ENCODE measurements around the gene TNFRSF11A. TPM values are rescaled to one million over a fixed set of nuclear protein-coding genes. Genes with fewer than 3 reads are reported as not detected.

TNFRSF11A gene
- total and polyA plus RNA-seq, 12 donors: 0.29 to 2.7 (median 0.78) TPM

GRCh38 chr18:62318228-62319180, 6.6 kb upstream of the TNFRSF11A start:
- TF ChIP-seq, protein P1, sequence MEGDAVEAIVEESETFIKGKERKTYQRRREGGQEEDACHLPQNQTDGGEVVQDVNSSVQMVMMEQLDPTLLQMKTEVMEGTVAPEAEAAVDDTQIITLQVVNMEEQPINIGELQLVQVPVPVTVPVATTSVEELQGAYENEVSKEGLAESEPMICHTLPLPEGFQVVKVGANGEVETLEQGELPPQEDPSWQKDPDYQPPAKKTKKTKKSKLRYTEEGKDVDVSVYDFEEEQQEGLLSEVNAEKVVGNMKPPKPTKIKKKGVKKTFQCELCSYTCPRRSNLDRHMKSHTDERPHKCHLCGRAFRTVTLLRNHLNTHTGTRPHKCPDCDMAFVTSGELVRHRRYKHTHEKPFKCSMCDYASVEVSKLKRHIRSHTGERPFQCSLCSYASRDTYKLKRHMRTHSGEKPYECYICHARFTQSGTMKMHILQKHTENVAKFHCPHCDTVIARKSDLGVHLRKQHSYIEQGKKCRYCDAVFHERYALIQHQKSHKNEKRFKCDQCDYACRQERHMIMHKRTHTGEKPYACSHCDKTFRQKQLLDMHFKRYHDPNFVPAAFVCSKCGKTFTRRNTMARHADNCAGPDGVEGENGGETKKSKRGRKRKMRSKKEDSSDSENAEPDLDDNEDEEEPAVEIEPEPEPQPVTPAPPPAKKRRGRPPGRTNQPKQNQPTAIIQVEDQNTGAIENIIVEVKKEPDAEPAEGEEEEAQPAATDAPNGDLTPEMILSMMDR (IDR thresholded peaks at IDR 0.05): no peak
- ATAC-seq (no peak), DNase-seq (no peak)
- Histone ChIP-seq H3K27ac (no peak overlapping the region), H3K36me3 (no peaks in the 10 kb centered on the region), H3K4me1 (no peaks in the 10 kb centered on the region), H3K4me3 (no peak overlapping the region), H3K27me3 (peaks cover 0 to 20% (median 5%) of the 10 kb centered on the region in 7 donors), H3K9me3 (no peaks in the 10 kb centered on the region)
- 63 to 67% methylated on average over 4 of the region's 4 CpGs for WGBS, 2 donors
- intact Hi-C loops (cut with DNase I): no loop called here

DNA sequence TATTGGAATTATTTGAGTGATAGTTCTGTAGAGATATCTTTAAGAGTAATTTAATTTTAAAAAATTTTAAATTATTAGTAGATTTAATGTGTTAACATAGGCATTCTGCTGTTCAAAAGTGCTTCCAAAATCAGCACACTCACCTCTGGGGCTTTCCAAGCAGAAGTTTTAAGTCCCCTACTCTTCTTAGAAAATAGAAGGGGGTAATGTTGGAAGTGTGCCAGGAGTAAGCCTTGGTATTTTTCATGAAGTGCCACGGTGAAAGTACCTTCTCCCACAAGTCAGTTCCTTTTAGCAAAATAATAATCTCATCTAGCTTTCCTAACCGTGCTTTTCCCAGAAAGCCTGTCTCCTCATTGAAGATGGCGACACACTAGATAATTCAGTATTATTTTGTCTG, 3.9 kb upstream of the TNFRSF11A start:
- TF ChIP-seq, protein P1 (IDR thresholded peaks at IDR 0.05): no peak
- H3K4me3 ChIP-seq: no peak overlapping the region
- DNase-seq (no peak), ATAC-seq (no peak)
- H3K27ac ChIP-seq: no peak overlapping the region
- H3K36me3 ChIP-seq: no peaks in the 10 kb centered on the region
- H3K27me3 ChIP-seq: peaks cover 5 to 43% (median 21%) of the 10 kb centered on the region in 7 donors
- H3K4me1 ChIP-seq: peaks cover 0 to 20% (median 16%) of the 10 kb centered on the region in 9 donors
- WGBS, 2 donors: 52 to 55% methylated on average over 3 of the region's 3 CpGs
- H3K9me3 ChIP-seq: no peaks in the 10 kb centered on the region
- intact Hi-C loops (cut with DNase I): loop anchor here in 4 of 10 donors (10.0 kb wide), 4 partner anchors 224 to 664 kb away; no protein-coding TSS in a partner anchor

DNA sequence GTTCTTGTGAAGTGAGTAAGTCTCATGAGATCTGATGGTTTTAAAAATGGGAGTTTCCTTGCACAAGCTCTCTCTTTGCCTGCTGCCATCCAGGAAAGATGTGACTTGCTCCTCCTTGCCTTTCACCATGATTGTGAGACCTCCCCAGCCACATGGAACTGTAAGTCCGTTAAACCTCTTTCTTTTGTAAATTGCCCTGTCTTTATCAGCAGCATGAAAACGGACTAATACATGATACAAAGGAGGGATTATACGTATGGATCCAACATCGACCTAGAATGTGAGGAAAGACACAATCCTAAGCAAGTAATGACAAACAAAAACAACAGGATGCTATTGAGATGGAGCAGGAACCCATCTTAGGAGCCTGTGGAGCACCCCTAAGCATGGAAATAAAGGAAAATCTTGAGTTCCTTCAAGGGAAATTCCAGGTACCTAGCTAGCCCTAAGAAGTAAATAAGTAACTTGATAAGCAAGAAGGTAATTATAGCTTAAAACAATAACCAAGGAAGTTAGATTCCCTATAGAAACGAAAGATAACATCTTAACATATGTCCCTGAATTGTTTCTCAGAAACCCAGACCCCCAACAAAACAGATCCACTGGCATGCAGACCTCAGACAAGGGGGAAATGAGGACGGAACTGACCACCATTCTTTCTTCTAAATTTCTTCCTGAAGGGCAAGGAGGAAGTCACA, 1.5 kb upstream of the TNFRSF11A start:
- H3K4me1 ChIP-seq: peaks cover 0 to 39% (median 25%) of the 10 kb centered on the region in 9 donors
- peaks cover 12 to 67% (median 45%) of the 10 kb centered on the region in 7 donors for H3K27me3 ChIP-seq
- H3K27ac ChIP-seq: no peak overlapping the region
- 16 to 24% methylated on average over 6 of the region's 6 CpGs for WGBS, 2 donors
- H3K4me3 ChIP-seq: no peak overlapping the region
- DNase-seq (no peak), ATAC-seq (no peak)
- intact Hi-C loops (cut with DNase I): loop anchor here in 4 of 10 donors (10.0 kb wide), 4 partner anchors 221 to 661 kb away; no protein-coding TSS in a partner anchor
- H3K36me3 ChIP-seq: no peaks in the 10 kb centered on the region
- TF ChIP-seq, protein P1 (IDR thresholded peaks at IDR 0.05): no peak
- no peaks in the 10 kb centered on the region for H3K9me3 ChIP-seq

DNA sequence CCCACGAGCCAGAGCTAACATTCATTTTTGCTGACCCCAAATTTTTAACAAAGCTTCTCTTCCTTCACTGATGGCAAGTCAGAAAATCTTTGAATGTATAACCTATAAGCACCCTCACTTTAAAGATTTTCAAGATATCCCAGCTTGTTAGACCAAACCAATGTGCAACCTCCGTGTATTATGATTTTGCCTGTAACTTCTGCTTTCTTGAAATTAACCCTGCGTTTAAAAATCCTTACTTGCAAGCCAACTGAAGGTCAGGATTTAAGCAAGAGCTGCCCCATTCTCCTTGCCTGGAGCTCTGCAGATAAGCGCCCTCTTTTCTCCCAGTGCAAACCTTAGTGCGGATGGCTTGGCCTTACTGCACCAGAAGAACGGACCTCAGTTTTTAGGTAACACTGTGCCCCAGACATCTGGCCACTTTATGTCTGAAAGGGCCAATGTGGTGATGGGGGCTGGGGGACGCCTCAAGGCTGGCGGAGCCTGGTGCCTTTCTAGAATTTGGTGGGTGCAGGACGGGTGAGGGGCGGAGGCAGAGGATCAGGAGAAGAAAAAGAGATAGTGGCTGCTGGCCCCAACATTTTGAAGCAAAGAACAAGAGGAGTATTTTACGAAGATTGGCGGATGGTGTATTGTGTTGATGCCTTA, 805 bp upstream of the TNFRSF11A start:
- TF ChIP-seq, protein P1 (IDR thresholded peaks at IDR 0.05): no peak
- 29 to 34% methylated on average over 12 of the region's 12 CpGs for WGBS, 2 donors
- DNase-seq (no peak), ATAC-seq (no peak)
- Histone ChIP-seq H3K4me1 (peaks cover 0 to 45% (median 28%) of the 10 kb centered on the region in 9 donors), H3K9me3 (no peaks in the 10 kb centered on the region), H3K27ac (no peak overlapping the region), H3K27me3 (peaks cover 12 to 73% (median 52%) of the 10 kb centered on the region in 7 donors), H3K36me3 (no peaks in the 10 kb centered on the region), H3K4me3 (peak overlapping the region in 4 of 10 donors; percentile 9 to 41 (median 32))
- intact Hi-C loops (cut with DNase I): loop anchor here in 4 of 10 donors (10.0 kb wide), 4 partner anchors 220 to 660 kb away; no protein-coding TSS in a partner anchor

Measured in heart right ventricle (tissue), 16 donors.